GM23338 (cell line): ENCODE data around the gene THSD7A.

Source experiments
- CREB1 ChIP-seq: fragments of 250-450 bp; sonication (Bioruptor Pico); IDR thresholded peaks from 2 replicates; pipeline ENCODE4 v1.5.0; 2020; ENCODE audit warnings: low read depth, mild to moderate bottlenecking, moderate library complexity
- CTCF ChIP-seq, 2 experiments: fragments of 200-600 bp in 1 of 2; sonication (generic) in 1 of 2; conservative IDR thresholded peaks; 2 replicates each; pipeline versions ENCODE4 v1.5.1 to v1.6.1; 2016 to 2017; ENCODE audit warnings: antibody characterized with exemption in 2 of 2, low read depth in 2 of 2, mild to moderate bottlenecking in 2 of 2, moderate library complexity in 1 of 2
- EZH2 ChIP-seq: fragments of 200-600 bp; sonication (generic); IDR thresholded peaks from one replicate; pipeline ENCODE4 v1.8.0; 2017; ENCODE audit warnings: antibody characterized with exemption, mild to moderate bottlenecking, low read depth; ENCODE audit not compliant: unreplicated experiment
- POLR2AphosphoS5 ChIP-seq: IDR thresholded peaks from 2 replicates; pipeline ENCODE4 v1.6.1; 2016; ENCODE audit warnings: antibody characterized with exemption, low read depth

- TF ChIP-seq CTCF (conservative IDR thresholded peaks at IDR 0.05; ENCODE audit: low read depth in 2 of 2): no peak
- TF ChIP-seq EZH2: no peak
- TF ChIP-seq CREB1 (CRISPR knock-in tag): no peak
- no peak for TF ChIP-seq POLR2AphosphoS5
Observed at GRCh38 chr7:11623093-11623678, 208.8 kb downstream of the THSD7A start.
